Stimulated activated CD4-positive, alpha-beta T cell treated with anti-CD3 and anti-CD28 coated beads, TNF-alpha, amount 100 ng/mL, for 4 hours (primary cell): ENCODE results near the gene ANKK1.

ENCODE experiments used
- DNase-seq, 3 experiments: peaks; one replicate each; pipeline ENCODE4 v3.0.0-alpha.2; 2020; ENCODE audit warnings: low read depth in 3 of 3

Gene ANKK1

DNA sequence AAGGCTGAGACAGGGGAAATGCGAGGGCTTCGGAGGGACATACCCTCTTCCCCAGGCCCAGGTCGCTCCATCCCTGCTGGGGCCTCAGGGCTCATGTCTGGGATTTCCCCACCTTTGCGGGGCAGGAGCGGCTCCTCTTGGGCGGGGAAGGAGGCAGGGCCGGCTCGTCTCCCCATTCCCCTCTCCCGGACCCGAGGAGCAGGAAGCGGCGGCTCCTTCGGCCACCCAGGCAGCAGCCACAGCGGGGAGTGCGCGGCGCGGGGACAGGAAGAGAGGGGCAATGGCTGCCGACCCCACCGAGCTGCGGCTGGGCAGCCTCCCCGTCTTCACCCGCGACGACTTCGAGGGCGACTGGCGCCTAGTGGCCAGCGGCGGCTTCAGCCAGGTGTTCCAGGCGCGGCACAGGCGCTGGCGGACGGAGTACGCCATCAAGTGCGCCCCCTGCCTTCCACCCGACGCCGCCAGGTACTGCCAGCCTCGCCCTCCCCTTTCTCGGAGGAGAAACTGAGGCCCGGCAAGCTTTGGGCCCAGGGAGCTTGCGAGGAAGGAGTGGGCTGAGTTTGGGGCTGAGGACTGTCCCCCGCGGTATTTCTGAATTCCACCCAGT lies at the start of gene ANKK1:
Gene ANKK1, plus strand, starts transcription at position 175 of the 607 bp plus-strand sequence. Its CDS starts 106 bp downstream, at position 281.
- no peak for DNase-seq

- no peak for DNase-seq
Measured at GRCh38 chr11:113338730-113339129, 48.8 kb upstream of the ANKK1 start.

DNA sequence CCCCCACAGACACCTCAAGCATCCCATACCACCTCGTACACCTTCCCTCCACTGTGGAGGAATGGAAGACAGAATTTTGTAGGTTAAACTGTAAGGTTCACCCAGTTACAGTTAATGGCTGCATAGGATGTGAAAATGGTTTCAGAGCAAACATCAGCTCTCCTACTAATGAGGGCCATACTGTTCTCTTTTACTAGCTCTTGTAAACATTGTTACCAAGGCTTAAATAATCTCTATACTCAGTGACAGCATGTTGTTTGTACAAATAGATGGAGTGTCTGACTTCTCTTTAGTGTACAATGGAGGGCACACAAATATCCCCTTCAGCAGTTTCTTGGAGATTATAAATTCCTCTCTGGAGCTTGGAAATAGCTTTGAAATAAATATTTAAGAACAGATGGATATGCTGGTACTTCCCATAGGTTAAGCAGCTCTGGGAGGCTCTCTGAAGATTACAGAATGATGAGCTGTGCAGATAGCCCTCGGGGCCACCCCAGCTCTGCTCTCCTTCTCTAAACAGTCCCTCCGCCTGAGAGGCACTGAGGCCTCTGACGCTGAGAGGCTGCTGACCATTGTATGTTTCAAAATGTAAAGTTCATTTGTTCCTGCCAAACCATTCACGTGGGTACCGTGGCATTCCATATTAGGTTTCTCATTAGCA lies 47.5 kb upstream of the ANKK1 start:
- no peak for DNase-seq

DNA sequence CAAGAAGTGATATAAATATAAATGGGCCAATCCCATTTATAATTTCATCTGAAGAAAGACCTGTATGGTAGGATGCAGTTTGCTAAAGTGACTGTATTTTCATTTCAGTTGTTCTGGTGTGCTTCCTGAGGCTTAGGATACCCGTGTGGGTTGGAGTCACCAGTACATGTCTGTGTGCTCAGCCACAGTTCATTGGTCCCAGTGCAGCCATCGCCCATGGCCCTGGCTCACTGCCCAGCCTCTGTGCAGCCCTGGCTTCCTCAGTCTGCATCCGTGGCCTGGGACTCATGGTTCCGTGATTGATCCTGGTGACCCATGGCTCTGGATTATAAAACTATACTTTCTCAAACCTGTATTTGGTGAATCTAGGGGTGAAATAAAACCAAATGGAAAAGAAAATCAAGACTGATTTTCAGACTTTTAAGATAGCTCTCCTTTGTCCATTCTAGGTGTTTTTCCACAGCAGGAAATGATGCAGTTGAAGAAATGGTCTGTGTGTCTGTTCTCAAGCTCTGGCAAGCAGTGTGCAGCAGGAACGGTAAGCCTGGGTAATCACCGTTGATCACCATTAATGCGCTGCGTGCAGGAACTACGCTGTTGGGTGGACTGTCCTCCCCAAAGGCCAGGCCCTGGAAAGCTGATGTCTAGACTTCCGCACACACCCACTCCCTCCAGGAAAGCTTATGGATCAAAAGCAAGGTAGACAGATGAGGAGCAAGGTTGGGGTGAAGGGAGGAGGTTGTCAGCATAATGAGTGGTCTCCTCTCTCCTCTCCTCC lies 46.0 kb upstream of the ANKK1 start:
- DNase-seq, result no peak

DNA sequence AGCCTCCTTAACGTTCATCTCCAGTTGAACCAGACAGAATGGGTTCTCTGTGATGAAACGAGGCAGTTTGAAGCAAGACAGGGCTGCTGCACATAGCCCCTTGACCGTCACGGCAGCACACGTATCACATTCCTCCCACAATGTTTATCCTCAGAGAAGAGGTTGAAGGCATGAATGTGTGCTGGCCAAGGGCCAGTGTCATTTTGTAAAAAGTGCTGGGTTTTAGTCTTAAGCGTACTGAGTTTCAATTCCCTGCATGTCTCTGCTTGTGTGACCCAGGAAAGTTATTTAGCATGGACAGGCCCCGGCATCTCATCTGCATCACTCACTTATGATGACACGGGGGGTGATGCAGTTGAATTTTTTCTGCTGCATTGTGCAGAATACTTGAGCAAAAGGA lies 41.6 kb upstream of the ANKK1 start:
- no peak for DNase-seq

DNA sequence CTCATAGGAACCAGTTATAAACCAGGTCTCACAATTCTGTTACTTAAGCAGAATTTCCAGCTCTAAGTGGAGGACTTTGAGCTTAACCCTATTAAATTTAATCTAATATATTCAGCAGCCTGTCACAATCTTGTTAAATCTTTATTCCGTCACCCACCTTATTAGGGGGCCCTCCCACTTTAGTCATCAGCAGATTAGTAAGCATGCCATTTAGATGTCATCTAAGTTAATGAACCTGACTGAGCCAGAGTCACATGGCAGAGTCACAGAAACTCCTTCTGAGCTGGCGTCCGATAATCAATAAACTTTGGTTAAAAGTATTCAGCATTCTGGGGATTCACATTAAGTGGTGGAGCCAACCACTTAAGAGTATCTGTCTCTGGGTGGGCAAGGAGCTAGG lies 38.1 kb upstream of the ANKK1 start:
- no peak for DNase-seq

DNA sequence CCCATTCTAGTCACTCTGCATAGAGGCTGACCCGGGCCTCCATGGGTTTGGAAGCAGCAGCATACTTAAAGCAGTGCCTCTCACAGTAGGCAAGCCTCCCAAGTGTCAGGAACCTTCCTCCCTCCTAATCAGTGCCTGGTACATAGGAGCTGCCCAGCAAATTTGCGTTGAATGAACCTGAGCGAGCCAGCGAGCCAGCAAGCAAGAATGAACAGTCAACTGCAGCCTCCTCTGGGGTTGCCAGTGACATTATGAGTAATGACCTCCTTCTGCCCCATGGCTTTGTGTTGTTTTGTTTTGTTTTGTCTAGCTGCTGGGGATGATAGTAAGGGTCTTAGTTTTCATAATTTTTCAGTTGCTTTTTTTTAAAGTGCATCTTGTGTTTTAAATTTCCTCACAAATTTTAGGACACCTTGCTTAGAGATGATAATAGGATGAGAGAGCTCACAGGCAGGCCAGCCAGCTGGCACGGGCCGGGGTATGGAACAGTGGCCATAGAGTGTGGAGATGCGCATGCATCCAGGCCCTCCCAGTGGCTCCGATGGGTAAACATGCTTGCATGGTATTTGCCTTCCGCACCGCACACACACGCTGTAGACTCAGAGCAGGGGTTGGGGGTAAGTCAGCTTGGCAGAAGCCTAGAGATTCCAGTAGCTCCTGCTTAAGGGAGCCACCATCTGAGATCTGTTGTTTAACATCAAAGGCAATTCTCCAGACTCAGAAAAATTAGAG lies 37.1 kb upstream of the ANKK1 start:
- DNase-seq, result no peak

DNA sequence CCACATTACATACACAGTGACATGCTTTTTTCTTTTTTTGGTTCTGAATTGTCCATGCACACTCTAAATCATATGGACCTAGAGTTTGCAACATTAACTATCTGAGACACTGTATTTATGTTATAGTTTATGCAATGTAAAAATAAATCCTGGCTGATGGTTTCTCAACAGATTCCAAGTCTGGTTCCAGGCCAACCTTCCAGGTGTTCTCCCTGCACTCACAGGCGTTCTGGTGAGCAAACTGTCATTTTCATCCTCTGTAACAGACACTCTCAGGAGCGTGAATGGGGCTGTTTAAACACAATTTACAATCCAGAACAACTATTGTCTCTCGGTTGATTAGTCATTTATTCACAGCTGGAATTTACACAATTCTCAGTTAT lies 36.5 kb upstream of the ANKK1 start:
- DNase-seq, result no peak

- no peak for DNase-seq
Measured at GRCh38 chr11:113351480-113351879, 36.1 kb upstream of the ANKK1 start.

DNA sequence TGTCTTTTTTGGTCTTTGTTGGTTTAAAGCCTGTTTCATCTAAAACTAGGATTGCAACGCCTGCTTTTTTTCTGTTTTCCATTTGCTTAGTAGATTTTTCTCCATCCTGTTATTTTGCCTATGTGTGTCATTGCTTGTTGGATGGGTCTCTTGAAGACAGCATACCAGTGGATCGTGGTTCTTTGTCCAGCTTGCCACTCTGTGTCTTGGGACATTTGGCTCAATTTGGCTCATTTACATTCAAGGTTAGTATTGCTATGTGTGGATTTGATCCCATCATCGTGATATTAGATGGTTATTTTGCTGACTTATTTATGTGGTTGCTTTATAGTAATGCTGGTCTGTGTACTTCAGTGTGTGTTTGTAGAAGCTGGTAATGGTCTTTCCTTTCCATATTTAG lies 31.4 kb upstream of the ANKK1 start:
- DNase-seq, result no peak

GRCh38 chr11:113363406-113363805 lies 24.2 kb upstream of the ANKK1 start:
- no peak for DNase-seq

DNA sequence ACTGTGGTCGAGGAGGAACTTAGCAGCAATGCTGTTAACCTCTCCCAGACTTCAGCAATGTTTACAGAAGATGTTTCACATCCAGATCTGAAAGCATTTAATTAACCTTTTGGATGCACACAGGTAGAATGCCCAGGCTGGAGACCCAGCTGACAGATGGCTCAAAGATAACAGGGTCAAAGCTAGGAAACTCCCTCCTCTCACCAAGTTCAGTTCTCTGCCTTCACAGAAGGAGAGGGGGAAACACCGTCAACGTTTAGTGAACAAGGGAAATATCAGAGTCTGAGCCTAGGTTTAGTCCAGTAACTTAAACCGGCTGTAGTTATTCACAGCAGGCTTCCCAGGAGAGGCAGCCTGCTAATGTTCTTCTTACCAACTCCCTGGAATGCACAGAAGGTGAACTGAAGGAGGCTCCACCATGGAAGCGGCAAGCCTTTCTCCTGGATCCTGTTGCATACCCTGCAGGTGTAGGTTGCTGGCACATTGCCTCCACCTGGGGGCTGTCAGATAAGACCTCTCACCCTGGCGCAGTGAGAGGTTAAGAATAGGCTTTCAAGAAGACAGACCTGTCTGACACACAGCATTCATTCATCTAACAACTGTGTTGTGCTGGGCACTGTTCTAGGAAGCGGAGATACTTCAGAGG lies 23.5 kb upstream of the ANKK1 start:
- no peak for DNase-seq

DNA sequence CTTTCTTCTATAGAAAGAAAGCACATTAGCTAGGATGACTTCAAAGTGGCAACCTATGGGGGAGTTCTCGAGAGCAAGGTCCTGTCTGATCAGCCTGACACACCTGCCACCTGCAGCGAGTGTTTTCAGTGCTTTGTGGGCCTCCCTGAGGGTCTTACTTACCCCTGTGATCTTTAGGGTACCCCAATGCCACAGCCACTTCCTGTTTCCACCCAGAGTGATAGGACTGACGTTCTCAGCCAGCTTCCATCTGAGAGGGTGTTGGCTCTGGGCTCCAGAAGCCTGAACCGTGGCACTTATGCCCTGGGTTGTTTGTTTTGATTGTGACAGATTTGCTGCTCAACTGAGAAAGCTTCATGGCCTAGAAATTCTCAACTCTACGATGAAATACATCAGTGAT lies 21.7 kb upstream of the ANKK1 start:
- DNase-seq, result no peak

- DNase-seq, result no peak
Measured at GRCh38 chr11:113369411-113369810, 18.2 kb upstream of the ANKK1 start.

- no peak for DNase-seq
Measured at GRCh38 chr11:113370634-113371033, 16.9 kb upstream of the ANKK1 start.

DNA sequence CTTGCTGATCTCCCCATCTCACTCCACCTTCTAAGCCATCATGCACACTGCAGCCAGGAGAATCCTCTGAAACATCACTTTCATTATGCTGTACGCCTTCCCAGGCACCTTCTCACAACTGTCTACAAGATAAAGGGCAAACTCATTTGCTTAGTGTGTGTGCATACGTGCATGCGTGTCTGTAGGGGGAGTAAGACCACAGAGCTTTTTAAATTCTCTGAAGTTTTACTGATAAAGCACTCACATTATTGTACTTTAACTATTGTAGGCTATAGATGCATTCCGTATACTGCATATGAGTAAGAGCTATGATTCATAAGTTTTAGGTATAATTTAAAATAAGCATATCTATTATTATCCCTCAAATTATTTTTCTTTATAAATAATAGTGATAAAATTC lies 15.3 kb upstream of the ANKK1 start:
- DNase-seq, result no peak

DNA sequence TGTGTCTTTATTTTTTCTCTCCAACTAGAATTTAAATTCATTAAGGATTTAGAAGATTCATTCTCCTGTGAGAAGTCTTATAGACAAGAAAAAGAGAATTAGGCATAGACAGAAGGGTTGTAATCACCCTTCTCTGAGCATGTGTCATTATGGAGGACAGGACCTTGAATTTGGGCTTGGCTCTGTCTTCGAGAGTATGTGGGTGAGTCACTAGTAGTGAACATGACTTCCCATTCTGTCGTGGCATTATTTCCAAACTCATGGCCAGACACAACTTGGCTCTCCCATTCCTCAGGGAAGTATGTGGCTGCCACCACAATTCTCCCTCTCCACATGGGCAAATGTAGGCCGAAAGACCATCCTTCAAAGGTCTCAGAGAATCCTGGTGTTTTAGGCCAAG lies 14.3 kb upstream of the ANKK1 start:
- DNase-seq, result no peak

GRCh38 chr11:113373981-113374560 lies 13.5 kb upstream of the ANKK1 start:
- no peak for DNase-seq

DNA sequence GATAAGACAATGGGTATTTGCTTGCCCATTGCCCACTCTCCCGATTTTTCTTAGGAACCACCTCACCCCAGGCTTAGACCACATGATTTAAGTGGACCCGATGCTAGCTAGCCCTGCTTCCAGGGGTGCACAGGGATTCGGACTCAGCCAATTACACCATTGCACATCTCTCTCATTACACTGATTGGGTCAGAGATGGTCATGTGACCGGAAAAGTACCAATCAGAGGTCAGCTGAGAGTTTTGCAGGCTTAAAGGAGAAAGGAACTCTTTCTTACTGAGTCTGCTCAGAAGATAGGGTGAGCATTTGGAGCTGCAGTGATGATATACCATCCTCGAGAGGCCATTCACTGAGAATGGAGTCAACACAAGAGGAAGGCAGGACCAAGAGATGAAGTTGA lies 12.2 kb upstream of the ANKK1 start:
- DNase-seq, result no peak

DNA sequence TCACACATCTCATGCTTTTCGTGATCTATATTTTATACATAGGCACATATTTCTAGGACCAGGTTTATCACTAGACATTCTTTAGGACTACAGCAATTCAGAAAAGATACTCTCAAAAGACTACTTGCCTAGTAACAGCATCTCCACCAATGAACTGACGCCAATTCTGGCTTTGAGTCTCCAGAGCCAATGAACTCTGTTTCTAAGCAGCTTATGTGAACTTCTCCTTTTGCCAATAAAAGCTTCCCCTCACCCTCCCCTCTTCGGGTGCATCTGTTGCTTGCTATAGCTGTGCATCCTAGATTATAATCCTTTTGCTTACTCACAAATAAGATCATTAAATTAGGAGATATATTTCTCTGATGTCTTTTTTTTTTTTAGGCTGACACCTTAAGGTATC lies 11.4 kb upstream of the ANKK1 start:
- no peak for DNase-seq

GRCh38 chr11:113377681-113378412 lies 9.7 kb upstream of the ANKK1 start:
- no peak for DNase-seq
